ENCODE measurements around the gene SLC26A11.
"Not testable (repeated sequence)": the region's sequence is repeated elsewhere in the genome, so short reads cannot be mapped to it uniquely, and the experiment has no call there.

The SLC26A11 gene

DNA sequence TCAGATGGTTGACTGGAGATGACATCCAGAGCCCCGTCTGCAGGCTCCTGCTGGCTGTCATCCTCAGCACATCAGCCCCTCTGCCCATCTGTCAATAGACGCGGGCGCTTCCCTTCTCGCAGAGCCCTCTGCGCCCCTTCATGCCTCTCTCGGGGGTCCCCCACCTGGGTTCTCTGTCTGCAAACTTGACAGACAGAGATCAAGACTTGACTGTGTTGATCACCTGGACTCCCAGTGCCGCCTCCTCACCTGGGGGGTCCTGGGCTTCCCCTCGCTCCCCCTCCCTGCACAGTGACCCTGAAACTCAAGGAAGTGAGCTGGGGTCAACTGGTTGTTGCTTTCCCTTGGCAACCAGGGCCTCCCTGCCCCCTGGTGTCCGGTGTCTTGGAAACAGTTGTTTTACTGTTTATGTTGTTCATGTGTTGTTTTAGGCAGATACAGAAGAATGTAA, 72.3 kb downstream of the SLC26A11 start:
- DNase-seq (ENCODE audit: insufficient read length) (no peak), FAIRE-seq (no peak)
- TF ChIP-seq TAF1 (IDR thresholded peaks at IDR 0.05; ENCODE audit: borderline replicate concordance, low read depth, low read length) (no peak), POLR2A (IDR thresholded peaks at IDR 0.05; ENCODE audit: low read depth, low read length) (no peak), POLR2AphosphoS5 (IDR thresholded peaks at IDR 0.05; ENCODE audit: low read depth, low read length) (no peak)

DNA sequence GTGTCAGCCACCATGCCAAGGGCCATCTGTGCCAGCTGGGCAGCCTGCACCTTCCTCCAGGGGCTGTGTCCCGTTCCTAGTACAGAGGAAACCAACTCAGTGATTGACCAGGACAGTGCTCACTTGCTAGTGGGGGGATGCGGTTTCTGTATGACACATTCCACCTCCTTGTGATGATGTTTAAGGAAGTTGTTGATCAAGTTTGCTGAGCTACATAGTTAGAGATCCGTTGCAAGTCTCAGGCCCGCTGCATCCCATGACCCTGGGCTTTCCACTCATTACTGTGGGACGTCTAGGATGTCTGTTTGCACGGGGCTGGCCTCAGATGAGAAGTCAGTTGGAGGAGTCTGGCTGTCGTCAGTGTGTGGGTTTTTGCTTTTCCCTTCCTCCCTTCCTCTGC, 74.0 kb downstream of the SLC26A11 start:
- TF ChIP-seq POLR2AphosphoS5 (IDR thresholded peaks at IDR 0.05; ENCODE audit: low read depth, low read length) = no peak
- TF ChIP-seq POLR2A (IDR thresholded peaks at IDR 0.05; ENCODE audit: low read depth, low read length) = no peak
- TF ChIP-seq TAF1 (IDR thresholded peaks at IDR 0.05; ENCODE audit: borderline replicate concordance, low read depth, low read length) = no peak
- no peak for FAIRE-seq
- no peak for DNase-seq (ENCODE audit: insufficient read length)

DNA sequence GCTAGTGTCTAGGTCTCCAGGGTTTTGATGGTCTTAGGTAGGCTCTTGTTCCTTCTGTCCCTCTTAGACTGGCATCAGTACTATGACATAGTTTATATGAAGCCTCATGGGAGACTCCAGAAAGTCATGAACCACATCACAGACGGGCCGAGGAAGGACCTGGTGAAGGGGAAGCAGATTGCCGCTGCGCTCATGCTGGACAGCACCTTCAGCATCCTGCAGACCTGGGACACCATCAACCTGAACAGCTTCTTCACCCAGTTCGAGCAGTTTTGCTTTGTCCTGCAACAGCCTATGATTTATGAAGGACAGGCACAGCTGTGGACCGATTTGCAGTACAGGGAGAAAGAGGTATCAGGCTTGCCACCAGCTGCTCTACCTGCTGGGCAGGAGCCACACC, 74.4 kb downstream of the SLC26A11 start:
- TF ChIP-seq POLR2A (IDR thresholded peaks at IDR 0.05; ENCODE audit: low read depth, low read length) (no peak), TAF1 (IDR thresholded peaks at IDR 0.05; ENCODE audit: borderline replicate concordance, low read depth, low read length) (no peak), POLR2AphosphoS5 (IDR thresholded peaks at IDR 0.05; ENCODE audit: low read depth, low read length) (no peak)
- DNase-seq (ENCODE audit: insufficient read length) (no peak), FAIRE-seq (no peak)

DNA sequence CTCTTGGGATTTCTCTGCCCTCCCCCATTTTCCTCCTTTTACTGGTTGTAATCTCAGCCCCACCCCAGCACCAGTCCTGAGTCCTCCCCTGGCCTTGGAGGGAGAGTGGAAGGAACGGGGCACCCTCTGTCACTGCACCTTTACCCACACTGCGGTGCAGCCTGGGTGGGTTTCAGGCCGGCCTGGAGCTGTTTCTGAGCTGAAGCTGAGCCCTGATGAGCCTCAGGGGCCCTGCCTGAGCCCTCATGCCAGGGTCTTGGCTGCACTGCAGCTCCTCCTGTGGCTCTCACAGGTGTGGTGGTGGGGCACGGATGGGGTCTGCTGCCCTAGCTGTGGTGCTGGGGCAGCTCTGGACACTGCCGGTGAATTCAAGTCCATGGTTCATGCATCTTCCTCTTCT, 74.9 kb downstream of the SLC26A11 start:
- no peak for TF ChIP-seq TAF1 (IDR thresholded peaks at IDR 0.05; ENCODE audit: borderline replicate concordance, low read depth, low read length)
- no peak for TF ChIP-seq POLR2A (IDR thresholded peaks at IDR 0.05; ENCODE audit: low read depth, low read length)
- TF ChIP-seq POLR2AphosphoS5 (IDR thresholded peaks at IDR 0.05; ENCODE audit: low read depth, low read length) = no peak
- DNase-seq (ENCODE audit: insufficient read length) (no peak), FAIRE-seq (no peak)

DNA sequence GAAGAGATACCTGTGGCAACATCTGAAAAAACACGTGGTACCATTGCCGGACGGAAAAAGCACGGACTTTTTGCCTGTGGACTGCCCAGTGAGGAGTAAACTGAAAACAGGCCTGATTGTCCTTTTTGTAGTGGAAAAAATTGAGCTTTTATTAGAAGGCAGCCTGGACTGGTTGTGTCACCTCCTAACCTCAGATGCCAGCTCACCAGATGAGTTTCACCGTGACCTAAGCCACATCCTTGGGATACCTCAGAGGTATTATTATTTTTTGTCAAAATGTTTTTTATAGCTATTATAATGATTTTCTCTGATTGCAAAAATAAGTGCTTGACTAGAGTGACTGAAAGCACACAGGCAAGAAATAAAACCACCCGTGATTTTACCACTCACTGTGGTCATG, 75.3 kb downstream of the SLC26A11 start:
- TF ChIP-seq TAF1 (IDR thresholded peaks at IDR 0.05; ENCODE audit: borderline replicate concordance, low read depth, low read length) (no peak), POLR2A (IDR thresholded peaks at IDR 0.05; ENCODE audit: low read depth, low read length) (no peak), POLR2AphosphoS5 (IDR thresholded peaks at IDR 0.05; ENCODE audit: low read depth, low read length) (no peak)
- no peak for DNase-seq (ENCODE audit: insufficient read length)
- FAIRE-seq = no peak

DNA sequence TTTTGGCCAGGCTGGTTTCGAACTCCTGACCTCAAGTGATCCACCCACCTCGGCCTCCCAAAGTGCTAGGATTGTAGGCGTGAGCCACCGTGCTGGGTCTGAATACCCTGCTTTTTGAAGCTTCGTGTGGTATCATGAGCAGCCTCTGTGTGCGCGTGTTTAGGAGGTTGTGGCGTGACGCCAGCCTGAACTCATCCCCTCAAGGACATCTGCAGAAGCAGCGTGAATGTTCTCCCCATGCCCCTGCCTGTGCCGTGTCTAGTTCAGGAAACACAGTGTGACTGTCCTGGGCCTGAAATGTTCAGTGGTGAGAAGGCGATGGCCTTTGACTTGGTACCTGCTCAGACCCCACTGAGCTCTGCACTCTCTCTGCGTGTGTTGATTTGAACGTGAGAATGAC, 76.0 kb downstream of the SLC26A11 start:
- no peak for FAIRE-seq
- TF ChIP-seq POLR2AphosphoS5 (IDR thresholded peaks at IDR 0.05; ENCODE audit: low read depth, low read length) (no peak), POLR2A (IDR thresholded peaks at IDR 0.05; ENCODE audit: low read depth, low read length) (no peak), TAF1 (IDR thresholded peaks at IDR 0.05; ENCODE audit: borderline replicate concordance, low read depth, low read length) (no peak)
- no peak for DNase-seq (ENCODE audit: insufficient read length)

DNA sequence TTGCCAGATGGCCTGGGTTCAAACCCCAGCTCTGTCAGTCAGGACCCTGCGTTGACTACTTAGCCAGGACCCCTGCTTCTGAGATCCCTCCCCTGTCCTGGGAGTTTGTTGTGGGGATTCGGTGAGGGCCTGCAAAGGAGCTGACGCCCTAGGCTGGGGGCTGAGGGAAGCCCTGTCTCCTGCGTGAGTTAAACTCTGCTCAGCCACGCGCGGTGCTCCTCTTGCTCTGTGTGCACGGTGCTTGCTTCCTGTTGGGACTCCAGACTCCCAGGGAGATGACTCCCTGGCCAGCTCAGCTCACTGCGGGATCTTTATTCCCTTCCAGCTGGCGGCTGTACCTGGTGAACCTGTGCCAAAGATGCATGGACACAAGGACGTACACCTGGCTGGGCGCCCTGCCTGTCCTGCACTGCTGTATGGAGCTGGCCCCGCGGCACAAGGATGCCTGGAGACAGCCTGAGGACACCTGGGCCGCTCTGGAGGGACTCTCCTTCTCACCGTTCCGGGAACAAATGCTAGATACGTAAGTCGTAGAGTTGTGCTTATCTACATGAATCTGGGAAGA, 77.9 kb downstream of the SLC26A11 start:
- DNase-seq (ENCODE audit: insufficient read length) (no peak), FAIRE-seq (no peak)
- no peak for TF ChIP-seq POLR2A (IDR thresholded peaks at IDR 0.05; ENCODE audit: low read depth, low read length)
- TF ChIP-seq POLR2AphosphoS5 (IDR thresholded peaks at IDR 0.05; ENCODE audit: low read depth, low read length) = no peak
- no peak for TF ChIP-seq TAF1 (IDR thresholded peaks at IDR 0.05; ENCODE audit: borderline replicate concordance, low read depth, low read length)

DNA sequence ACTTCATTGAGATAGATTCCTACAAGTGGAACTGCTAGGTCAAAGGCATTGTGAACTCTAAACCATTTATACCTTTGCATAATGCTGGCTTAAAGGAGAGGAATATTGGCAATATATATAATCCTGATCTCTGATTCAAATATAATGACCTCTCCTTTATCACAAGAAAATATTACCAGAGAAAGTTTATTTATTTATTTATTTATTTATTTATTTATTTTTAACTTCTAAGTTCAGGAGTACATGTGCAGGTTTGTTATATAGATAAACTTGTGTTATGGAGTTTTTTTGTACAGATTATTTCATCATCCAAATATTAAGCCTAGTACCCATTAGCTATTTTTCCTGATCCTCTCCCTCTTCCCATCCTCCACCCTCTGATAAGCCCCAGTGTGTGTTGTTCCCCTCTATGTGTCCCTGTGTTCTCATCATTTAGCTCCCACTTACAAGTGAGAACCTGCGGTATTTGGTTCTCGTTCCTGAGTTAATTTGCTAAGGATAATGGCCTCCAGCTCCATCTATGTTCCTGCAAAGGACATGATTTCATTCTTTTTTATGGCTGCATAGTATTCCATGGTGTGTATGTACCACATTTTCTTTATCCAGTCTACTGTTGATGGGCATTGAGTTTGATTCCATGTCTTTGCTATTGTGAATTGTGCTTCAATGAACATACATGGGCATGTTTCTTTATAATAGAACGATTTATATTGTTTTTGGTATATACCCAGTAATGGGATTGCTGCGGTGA, 79.3 kb downstream of the SLC26A11 start:
- not testable (repeated sequence) for FAIRE-seq; DNase-seq (ENCODE audit: insufficient read length)

DNA sequence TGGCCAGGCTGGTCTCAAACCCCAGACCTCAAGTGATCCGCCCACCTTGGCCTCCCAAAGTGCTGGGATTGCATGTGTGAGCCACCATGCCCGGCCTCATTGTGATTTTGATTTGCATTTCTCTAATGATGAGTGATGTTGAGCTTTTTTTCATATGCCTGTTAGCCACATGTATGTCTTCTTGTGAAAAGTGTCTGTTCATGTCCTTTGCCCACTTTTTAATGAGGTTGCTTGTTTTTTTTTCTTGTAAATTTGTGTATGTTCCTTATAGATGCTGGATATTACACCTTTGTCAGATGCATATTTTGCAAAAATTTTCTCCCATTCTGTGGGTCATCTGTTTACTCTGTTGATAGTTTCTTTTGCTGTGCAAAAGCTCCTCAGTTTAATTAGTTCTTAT, 80.5 kb downstream of the SLC26A11 start:
- FAIRE-seq = not testable (repeated sequence)

More for the DNA sequence above, 80.5 kb downstream of the SLC26A11 start:
- not testable (repeated sequence) for DNase-seq (ENCODE audit: insufficient read length)

Measured in GM12892 (cell line).